Urinary bladder (tissue), 4 donors: ENCODE data around the gene MRAP. TPM values are rescaled to one million over a fixed set of nuclear protein-coding genes. Genes with fewer than 3 reads are reported as not detected.

Source experiments
- DNase-seq: peaks from one replicate; pipeline ENCODE4 v3.0.0-alpha.2; 2015; ENCODE audit errors: extremely low spot score
- H3K27ac ChIP-seq: one replicate; pipeline ENCODE4 v1.5.1; 2013; ENCODE audit warnings: low read depth, mild to moderate bottlenecking, moderate library complexity
- H3K36me3 ChIP-seq: one replicate; pipeline ENCODE4 v1.6.1; 2013; ENCODE audit warnings: mild to moderate bottlenecking, moderate library complexity; ENCODE audit not compliant: insufficient read depth
- H3K4me1 ChIP-seq: one replicate; pipeline ENCODE4 v1.6.1; 2013; ENCODE audit warnings: mild to moderate bottlenecking, moderate library complexity; ENCODE audit not compliant: insufficient read depth
- H3K4me3 ChIP-seq: one replicate; pipeline ENCODE4 v1.5.1; 2013; ENCODE audit warnings: low read depth, low read length
- WGBS: extraction: QIAGEN DNeasy Blood & Tissue Kit; methylation state at CpG from one replicate; pipeline ENCODE4 v1.1.7; 2013; 5-methylcytosine and 5-hydroxymethylcytosine counted together
- polyA plus RNA-seq: library from polyadenylated mRNA; stranded (reverse); fragments of 200-250 nt; gene quantifications from one replicate; pipeline ENCODE4 v1.2.3, GENCODE V29; 2013
- total RNA-seq: library from RNA; depleted of rRNA; stranded (reverse); fragments of >200 nt; gene quantifications from one replicate; pipeline ENCODE4 v1.2.3, GENCODE V29; 2014
- donor health status: healthy with polysubstance abuse.
- donor health status: healthy.

Gene MRAP
- total and polyA plus RNA-seq, 2 donors, result 4.0 TPM; not detected in 1

DNA sequence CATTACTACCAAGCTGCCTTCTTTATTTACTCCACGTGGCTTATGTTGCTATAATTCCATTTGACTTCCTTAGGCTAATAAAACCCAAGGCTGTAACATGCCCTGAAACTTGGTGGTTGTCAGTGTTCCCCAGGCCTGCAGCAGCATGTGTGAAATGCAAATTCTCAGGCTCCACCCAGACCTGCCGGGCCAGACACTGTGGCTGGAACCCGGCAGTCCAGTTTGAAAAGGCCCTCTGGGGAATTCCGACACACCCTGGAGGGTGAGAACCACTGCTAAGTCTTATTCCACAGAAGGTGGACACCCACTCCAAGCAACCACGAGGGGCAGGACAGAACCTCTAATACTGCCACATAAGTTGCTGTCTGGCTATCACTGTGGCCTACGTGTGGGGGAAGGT is 52.8 kb downstream of the MRAP start:
- H3K36me3 ChIP-seq, result peaks cover 3% of the 10 kb centered on the region

GRCh38 chr21:32352526-32352925 is 53.9 kb downstream of the MRAP start:
- Histone ChIP-seq H3K27ac (no peak overlapping the region), H3K4me1 (no peaks in the 10 kb centered on the region), H3K4me3 (no peak overlapping the region), H3K36me3 (peaks cover 3% of the 10 kb centered on the region)
- WGBS, result 85% methylated on average over 7 of the region's 7 CpGs
- no peak for DNase-seq

More for the DNA sequence above, 52.8 kb downstream of the MRAP start:
- H3K4me1 ChIP-seq, result no peaks in the 10 kb centered on the region
- no peak overlapping the region for H3K4me3 ChIP-seq
- DNase-seq, result no peak
- 80% methylated on average over 6 of the region's 6 CpGs for WGBS
- no peak overlapping the region for H3K27ac ChIP-seq

- Histone ChIP-seq H3K27ac (no peak overlapping the region), H3K4me3 (no peak overlapping the region), H3K4me1 (no peaks in the 10 kb centered on the region), H3K36me3 (peaks cover 3% of the 10 kb centered on the region)
- WGBS, result 92% methylated on average over 8 of the region's 8 CpGs
- no peak for DNase-seq
Observed at GRCh38 chr21:32353002-32353711, 54.5 kb downstream of the MRAP start.

DNA sequence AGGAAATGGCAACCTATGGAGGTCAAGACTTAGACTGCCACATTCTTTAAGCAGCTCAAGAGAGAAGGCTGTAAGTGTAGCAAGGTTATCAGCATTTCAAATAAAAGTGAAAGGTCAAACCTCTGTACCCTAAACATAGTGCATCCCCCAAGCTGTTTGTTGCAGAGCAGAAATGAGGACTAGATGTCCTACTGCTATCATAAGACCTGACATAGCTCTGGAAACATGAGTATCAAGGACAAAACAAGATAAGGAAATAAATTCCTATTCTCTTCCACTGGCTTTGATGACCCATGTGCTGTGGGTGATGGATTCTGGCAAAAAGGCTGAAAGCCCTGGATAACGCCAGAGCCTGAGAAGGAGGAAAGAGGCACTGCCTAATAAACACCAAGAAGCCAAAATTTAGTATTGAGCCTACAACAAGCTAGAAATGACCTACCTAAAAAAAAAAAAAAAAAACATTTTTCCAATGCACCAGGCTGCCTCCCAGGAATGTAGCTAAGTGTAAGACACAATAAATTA is 58.3 kb downstream of the MRAP start:
- H3K36me3 ChIP-seq, result peaks cover 3% of the 10 kb centered on the region
- no peak overlapping the region for H3K27ac ChIP-seq
- no peaks in the 10 kb centered on the region for H3K4me1 ChIP-seq
- DNase-seq, result no peak
- no peak overlapping the region for H3K4me3 ChIP-seq
- 94% methylated on average over 1 of the region's 1 CpG for WGBS

DNA sequence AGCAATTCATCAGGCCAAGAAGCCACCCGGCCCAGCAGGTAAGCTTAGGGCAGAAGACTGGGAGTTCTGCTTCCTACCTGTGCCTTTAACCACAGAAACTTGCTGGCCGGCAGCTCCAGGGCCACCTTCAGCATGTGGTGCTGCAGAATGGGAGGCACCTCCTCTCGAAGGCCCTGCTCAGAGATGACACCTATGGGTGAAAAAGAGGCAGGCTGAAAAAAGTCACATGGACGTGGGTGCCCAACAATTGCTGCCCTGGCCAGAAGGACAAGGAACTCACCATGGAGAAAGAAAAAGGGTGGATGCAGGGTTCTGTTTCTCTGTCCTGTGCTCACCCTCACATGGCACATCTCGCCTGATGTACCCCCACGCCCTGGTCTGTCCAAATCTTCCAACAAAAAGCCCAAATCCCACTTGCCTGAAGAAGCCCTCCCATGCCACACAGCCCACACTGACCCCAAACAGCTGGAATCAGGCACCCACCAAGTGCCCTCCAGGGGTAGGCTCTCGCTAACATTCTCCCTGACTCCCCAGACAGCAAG is 61.1 kb downstream of the MRAP start:
- H3K4me1 ChIP-seq, result no peaks in the 10 kb centered on the region
- H3K36me3 ChIP-seq, result peaks cover 2% of the 10 kb centered on the region
- WGBS, result 66% methylated on average over 7 of the region's 7 CpGs
- H3K4me3 ChIP-seq, result no peak overlapping the region
- DNase-seq, result no peak
- no peak overlapping the region for H3K27ac ChIP-seq

DNA sequence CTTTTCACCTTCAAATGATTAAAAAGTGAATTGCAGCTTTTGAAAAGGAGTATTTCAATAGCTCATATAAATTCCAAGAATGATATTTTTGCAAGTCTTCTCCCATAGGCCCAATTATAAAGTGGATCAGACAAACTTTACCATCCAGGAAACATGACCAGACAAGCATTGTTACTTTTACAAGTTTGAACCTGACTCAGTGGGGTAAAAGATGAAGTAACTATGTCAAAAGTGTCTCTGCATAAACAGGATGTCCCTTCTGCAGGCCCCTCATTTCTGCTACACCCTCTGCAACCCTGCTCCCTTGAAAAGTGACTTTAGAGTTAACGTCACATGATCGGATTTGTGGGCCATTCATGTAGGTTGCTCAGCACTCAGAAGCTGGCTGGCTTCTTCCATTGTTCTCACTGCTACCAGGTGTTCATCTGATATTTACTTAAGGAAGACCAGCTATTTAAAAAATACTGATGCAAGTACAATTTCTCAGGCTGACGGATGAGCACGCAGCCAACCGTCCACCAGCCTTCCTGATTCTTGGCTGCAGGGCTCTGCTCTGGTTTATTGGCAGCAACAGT is 61.8 kb downstream of the MRAP start:
- DNase-seq, result no peak
- 87% methylated on average over 5 of the region's 5 CpGs for WGBS

More for the DNA sequence above, 61.8 kb downstream of the MRAP start:
- H3K4me3 ChIP-seq, result no peak overlapping the region
- no peak overlapping the region for H3K27ac ChIP-seq
- no peaks in the 10 kb centered on the region for H3K4me1 ChIP-seq
- peaks cover 2% of the 10 kb centered on the region for H3K36me3 ChIP-seq

Other genes starting within 250 kb of the MRAP start
- 11.6 TPM for gene MIS18A, start 19.8 kb upstream of the MRAP start, total RNA-seq
- gene MIS18A, start 19.8 kb upstream of the MRAP start, polyA plus RNA-seq, result 7.0 TPM
- gene URB1, start 94.2 kb downstream of the MRAP start, total RNA-seq, result 14.5 TPM
- 9.2 TPM for gene URB1, start 94.2 kb downstream of the MRAP start, polyA plus RNA-seq
- gene EVA1C, start 113.9 kb downstream of the MRAP start, total RNA-seq, result 5.7 TPM
- gene EVA1C, start 113.9 kb downstream of the MRAP start, polyA plus RNA-seq, result 35.2 TPM